Measurements from ENCODE around the gene TMED3. TPM values are rescaled to one million over a fixed set of nuclear protein-coding genes. Genes with fewer than 3 reads are reported as not detected.

Gene TMED3
- total RNA-seq, 2 experiments from 2014 or later: 40.1 to 41.4 TPM

DNA sequence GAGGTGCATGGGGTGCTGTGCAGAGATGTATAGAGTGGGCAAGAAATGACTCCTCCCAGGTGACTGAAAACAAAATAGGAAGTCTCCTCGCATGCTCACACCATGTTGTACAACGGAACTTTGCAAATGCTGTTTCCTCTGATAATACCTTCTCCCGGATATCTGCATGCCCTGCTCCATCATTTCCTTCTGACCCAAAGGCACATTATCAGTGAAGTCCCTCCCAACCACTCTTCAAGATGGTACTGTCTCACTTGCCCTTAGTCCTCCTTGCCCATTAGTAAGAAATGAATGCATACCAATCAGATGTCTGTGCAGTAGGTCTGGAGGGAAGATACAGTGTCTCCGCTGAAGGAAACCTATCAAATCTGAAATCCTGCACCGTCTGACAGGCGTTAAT lies 12.0 kb downstream of the TMED3 start:
- Mint-ChIP-seq H3K36me3 (ENCODE audit: low read depth) (peaks cover 73% of the 10 kb centered on the region), H3K4me3 (no peak overlapping the region), H3K27me3 (no peaks in the 10 kb centered on the region), H3K4me1 (ENCODE audit: low read depth) (peaks cover 9% of the 10 kb centered on the region), H3K27ac (no peak overlapping the region), H3K9me3 (no peaks in the 10 kb centered on the region)
- CTCF ChIA-PET: interaction anchor here (0.9 kb wide), 1 partner anchor 17 kb away, joined by 3 read pairs; no protein-coding TSS in a partner anchor
- intact Hi-C loops (cut with micrococcal nuclease): no loop called here
- TF ChIP-seq CTCF (IDR thresholded peaks at IDR 0.05): no peak
- ATAC-seq (no peak), DNase-seq (no peak)
- POLR2A ChIA-PET: no interaction called here

DNA sequence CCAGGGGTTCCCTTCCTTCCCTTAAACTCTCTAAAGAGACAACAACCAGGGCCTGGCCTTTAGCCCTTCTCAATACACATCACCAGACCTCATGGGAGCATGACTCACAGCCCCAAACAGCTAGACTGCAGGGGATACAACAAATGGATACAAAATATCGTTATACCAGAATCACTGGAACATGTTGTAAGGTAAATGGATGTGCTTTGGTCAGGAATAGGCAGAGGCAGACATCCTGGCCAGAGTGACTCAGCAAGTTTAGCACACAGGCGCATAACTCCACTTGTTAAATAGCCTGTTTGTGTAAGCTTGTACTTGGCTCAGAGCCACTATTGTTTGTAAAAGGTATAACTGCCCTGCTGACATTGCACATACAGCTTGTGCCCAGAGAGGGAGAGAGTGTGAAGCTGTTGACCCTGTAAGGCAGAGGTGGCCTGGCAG lies 18.3 kb downstream of the TMED3 start:
- H3K27me3 Mint-ChIP-seq: no peaks in the 10 kb centered on the region
- ChIA-PET POLR2A (no interaction called here), CTCF (no interaction called here)

DNA sequence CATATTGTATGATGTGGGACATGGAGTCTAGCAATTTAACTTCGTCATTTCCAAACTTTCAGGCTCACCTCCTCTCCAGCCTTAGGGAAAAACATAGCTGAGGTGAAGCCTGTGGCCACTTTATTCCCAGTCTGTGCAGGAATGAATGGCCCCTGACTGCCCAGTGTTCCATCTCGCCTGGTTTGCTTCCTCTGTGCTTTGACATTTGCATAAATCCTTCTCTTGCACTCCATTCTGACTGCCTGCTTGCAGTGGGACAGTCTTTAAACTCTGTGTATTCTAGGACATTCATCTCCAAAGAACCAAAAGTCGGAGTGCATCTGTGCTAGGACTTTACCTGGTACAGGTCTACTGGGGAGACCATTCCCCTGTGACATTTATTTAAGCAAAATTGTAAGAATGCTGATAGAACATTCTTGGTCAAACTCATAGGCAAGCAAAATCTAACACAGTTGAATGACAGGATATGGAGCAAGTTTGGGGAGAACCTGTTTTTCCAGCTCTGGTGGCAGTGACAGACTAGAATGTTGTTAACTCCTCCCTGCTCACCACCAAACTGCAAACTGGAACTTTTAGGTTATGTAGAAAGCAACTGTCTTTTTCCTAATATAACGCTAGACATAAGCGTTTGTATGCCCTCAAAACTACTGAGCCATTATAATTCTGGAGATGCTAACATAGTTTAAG lies 22.1 kb downstream of the TMED3 start:
- TF ChIP-seq CTCF (IDR thresholded peaks at IDR 0.05): no peak
- Mint-ChIP-seq H3K27me3 (no peaks in the 10 kb centered on the region), H3K4me3 (no peak overlapping the region), H3K27ac (no peak overlapping the region), H3K9me3 (no peaks in the 10 kb centered on the region), H3K4me1 (ENCODE audit: low read depth) (no peaks in the 10 kb centered on the region), H3K36me3 (ENCODE audit: low read depth) (peaks cover 10% of the 10 kb centered on the region)
- ChIA-PET CTCF (interaction anchor here (1.4 kb wide), 1 partner anchor 263 kb away, joined by 6 read pairs; no protein-coding TSS in a partner anchor), POLR2A (no interaction called here)
- ATAC-seq (no peak), DNase-seq (no peak)
- intact Hi-C loops (cut with micrococcal nuclease): no loop called here

More for the DNA sequence above, 18.3 kb downstream of the TMED3 start:
- H3K9me3 Mint-ChIP-seq: no peaks in the 10 kb centered on the region
- DNase-seq: no peak
- H3K36me3 Mint-ChIP-seq (ENCODE audit: low read depth): peaks cover 42% of the 10 kb centered on the region
- no peaks in the 10 kb centered on the region for H3K4me1 Mint-ChIP-seq (ENCODE audit: low read depth)
- TF ChIP-seq CTCF (IDR thresholded peaks at IDR 0.05): no peak
- peak; percentile 42 for ATAC-seq
- H3K27ac Mint-ChIP-seq: no peak overlapping the region
- H3K4me3 Mint-ChIP-seq: no peak overlapping the region
- intact Hi-C loops (cut with micrococcal nuclease): no loop called here

DNA sequence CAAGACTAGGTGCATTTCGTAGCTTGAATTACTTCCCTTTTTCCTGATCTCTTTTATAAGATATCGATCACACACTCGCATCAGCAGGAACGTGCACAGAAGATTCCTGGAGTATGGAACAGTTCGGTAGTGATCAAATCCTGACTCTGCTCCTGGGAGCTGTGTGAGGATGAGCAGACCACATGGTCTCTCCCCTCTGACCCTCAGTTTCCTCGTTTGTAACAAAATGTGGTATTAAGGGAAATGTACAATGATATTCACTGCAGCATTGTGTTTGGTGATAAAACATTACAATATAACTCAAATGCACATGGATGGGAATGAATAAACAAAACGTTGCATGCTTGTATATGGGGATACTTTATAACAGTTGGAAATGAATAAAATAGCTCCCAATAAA lies 26.7 kb downstream of the TMED3 start:
- ChIA-PET CTCF (interaction anchor here (1.3 kb wide), 1 partner anchor 516 kb away, joined by 4 read pairs; no protein-coding TSS in a partner anchor), POLR2A (no interaction called here)
- Mint-ChIP-seq H3K36me3 (ENCODE audit: low read depth) (no peaks in the 10 kb centered on the region), H3K9me3 (no peaks in the 10 kb centered on the region), H3K27ac (no peak overlapping the region), H3K4me3 (no peak overlapping the region), H3K4me1 (ENCODE audit: low read depth) (no peaks in the 10 kb centered on the region), H3K27me3 (no peaks in the 10 kb centered on the region)
- TF ChIP-seq CTCF (IDR thresholded peaks at IDR 0.05): no peak
- no peak for DNase-seq
- ATAC-seq: no peak
- intact Hi-C loops (cut with micrococcal nuclease): no loop called here

DNA sequence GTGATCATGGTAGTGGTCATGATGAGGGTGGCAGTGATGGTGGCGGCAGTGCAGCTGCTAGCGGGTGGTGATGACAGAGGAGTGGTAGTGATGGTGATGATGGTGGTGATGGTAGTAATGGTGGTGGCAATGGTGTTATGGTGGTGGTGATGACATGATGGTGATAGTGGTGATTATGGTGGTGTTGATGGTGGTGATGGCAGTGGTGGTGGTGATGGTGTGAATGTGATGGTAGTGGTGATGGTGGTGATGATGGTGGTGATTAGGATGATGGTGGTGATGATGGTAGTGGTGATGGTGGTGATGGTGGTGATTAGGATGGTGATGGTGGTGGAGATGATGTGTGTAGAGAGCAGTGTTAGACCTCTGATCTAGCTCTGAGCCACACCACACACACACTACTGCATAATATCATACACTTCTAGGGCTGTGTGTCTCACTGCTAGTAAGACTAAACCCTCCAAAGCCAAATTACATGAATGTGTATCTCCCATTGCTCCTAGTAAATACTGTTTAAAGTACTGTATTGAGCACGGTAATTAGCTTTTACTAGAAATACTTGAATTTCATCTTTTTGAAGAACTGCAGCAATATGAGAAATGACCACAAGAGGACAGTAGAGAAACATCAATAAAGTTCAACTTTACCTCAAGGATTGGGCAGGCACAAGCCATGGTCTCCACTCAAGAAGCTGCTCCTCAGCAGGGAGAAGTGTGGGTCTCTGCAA lies 28.8 kb downstream of the TMED3 start:
- Mint-ChIP-seq H3K9me3 (no peaks in the 10 kb centered on the region), H3K27ac (no peak overlapping the region), H3K36me3 (ENCODE audit: low read depth) (no peaks in the 10 kb centered on the region), H3K4me1 (ENCODE audit: low read depth) (no peaks in the 10 kb centered on the region), H3K27me3 (no peaks in the 10 kb centered on the region), H3K4me3 (no peak overlapping the region)
- TF ChIP-seq CTCF (IDR thresholded peaks at IDR 0.05): peak; percentile 71
- ATAC-seq (no peak), DNase-seq (peak; percentile 6)
- ChIA-PET POLR2A (no interaction called here), CTCF (interaction anchor here (0.6 to 3.4 kb wide), 26 partner anchors 13 to 654 kb away, joined by 3 to 26 read pairs (median 4); no protein-coding TSS in a partner anchor)
- intact Hi-C loops (cut with micrococcal nuclease): no loop called here

All from activated CD8-positive, alpha-beta T cell treated with anti-CD3 and anti-CD28 coated beads for 36 hours (primary cell).